ENCODE measurements around the gene KCP.

Gene KCP

DNA sequence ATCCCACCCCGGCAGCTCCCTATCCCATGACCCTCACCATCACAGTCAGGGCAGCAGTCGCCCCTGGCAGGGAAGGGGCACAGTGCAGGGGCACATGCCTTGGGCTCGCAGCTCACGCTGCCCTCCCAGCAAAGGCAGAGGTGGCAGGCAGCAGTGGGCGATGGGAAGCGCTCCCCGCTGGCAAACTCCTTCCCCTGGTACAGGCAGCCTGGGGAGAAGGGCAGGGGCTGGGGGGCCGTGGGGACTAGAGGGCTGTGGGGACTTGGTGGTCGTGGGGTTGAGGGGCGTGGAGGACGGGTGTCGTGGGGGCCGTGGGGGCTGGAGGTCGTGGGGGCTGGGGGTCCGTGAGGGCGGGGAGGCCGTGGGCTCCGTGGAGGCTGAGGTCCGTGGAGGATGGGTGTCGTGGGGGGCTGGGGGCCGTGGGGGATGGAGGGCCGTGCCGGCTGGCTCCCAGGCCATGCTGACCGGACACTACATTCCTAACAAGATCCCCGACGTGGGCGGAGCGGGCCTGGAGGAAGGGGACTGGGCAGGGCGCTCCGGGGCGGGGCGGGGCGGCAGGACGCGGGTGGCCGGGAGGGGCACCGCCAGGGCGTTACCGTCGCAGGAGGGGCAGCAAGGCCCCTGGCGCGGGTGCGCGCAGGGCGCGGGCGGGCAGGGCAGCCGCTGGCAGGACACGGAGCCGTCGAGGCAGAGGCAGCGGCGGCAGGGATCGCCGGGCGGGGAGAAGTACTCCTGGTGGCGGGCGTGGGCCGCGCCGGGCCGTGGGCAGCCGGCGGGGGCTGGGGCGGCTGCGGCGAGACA, 20.0 kb downstream of the KCP start:
- DNase-seq (ENCODE audit: low spot score in 2 of 2): no peak
- peak; percentile 17 for ATAC-seq
- H3K36me3 Mint-ChIP-seq: no peaks in the 10 kb centered on the region
- no peaks in the 10 kb centered on the region for H3K9me3 Mint-ChIP-seq
- H3K4me1 Mint-ChIP-seq: peaks cover 4% of the 10 kb centered on the region
- H3K27ac Mint-ChIP-seq: no peak overlapping the region
- peak overlapping the region; percentile 23 for H3K4me3 Mint-ChIP-seq

DNA sequence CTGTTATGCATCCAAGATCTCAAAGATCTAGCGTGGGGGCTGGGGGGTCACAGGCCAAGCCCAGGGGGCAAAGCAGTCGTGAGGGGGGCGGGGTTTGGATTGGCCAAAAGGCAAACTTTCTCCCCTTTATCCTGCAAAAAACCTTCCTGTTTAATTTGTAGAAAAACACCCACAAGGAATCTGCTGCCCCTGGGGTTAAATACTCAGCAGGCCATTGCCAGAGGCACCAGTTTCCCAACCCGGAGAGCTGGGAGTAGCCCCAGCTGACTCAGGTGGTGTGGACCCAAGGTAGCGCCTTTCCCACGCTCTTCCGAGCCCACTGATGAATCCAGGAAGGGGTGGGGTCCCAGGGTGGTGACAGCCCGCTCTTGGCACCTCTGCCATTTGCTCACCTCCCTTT, 21.4 kb downstream of the KCP start:
- H3K4me3 Mint-ChIP-seq: no peak overlapping the region
- H3K27ac Mint-ChIP-seq: no peak overlapping the region
- no peaks in the 10 kb centered on the region for H3K36me3 Mint-ChIP-seq
- H3K4me1 Mint-ChIP-seq: peaks cover 10% of the 10 kb centered on the region
- ATAC-seq (no peak), DNase-seq (ENCODE audit: low spot score in 2 of 2) (no peak)
- H3K9me3 Mint-ChIP-seq: no peaks in the 10 kb centered on the region

DNA sequence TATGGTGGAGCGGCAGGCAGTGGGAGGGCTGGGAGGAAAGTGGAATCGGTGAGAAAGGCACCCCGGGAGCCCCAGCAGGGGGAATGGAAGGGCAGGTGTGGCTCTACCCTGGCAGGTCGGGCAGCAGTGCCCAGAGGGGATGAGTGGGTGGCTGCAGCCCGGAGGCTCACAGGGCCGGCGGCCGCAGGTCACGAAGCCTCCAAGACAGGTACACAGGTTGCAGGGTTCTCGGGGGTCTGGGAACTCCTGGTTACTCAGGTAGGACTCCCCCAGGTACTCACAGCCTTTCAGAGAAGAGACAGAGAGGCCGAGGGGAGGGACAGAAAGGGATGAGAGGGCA, 21.8 kb downstream of the KCP start:
- H3K9me3 Mint-ChIP-seq: no peaks in the 10 kb centered on the region
- no peaks in the 10 kb centered on the region for H3K36me3 Mint-ChIP-seq
- no peak for ATAC-seq
- H3K27ac Mint-ChIP-seq: no peak overlapping the region
- H3K4me3 Mint-ChIP-seq: no peak overlapping the region
- DNase-seq (ENCODE audit: low spot score in 2 of 2): no peak
- peaks cover 13% of the 10 kb centered on the region for H3K4me1 Mint-ChIP-seq

DNA sequence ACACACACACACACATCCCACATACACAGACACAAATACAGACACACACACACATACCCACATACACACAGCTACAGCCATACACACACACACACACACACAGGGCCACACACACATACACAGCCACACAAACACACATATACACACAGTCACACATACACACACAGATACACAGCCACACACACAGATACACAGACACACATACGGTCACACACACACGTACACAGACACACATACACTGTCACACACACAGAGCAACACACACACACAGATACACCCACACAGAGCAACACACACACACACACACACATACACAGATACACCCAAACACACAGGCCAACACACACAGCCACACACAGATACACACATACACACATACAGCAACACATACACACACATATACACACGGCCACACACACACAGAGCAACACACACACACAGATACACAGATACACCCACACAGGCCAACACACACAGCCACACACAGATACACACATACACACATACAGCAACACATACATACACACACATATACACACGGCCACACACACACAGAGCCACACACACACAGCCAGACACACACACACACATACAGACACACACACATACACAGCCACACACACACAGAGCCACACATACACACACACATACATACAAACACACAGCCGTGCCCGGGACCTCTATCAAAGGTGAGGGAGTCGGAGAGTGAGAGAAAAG, 22.3 kb downstream of the KCP start:
- Mint-ChIP-seq H3K9me3 (no peaks in the 10 kb centered on the region), H3K36me3 (no peaks in the 10 kb centered on the region), H3K4me3 (no peak overlapping the region), H3K4me1 (peaks cover 18% of the 10 kb centered on the region), H3K27ac (no peak overlapping the region)
- DNase-seq (ENCODE audit: low spot score in 2 of 2) (no peak), ATAC-seq (no peak)

DNA sequence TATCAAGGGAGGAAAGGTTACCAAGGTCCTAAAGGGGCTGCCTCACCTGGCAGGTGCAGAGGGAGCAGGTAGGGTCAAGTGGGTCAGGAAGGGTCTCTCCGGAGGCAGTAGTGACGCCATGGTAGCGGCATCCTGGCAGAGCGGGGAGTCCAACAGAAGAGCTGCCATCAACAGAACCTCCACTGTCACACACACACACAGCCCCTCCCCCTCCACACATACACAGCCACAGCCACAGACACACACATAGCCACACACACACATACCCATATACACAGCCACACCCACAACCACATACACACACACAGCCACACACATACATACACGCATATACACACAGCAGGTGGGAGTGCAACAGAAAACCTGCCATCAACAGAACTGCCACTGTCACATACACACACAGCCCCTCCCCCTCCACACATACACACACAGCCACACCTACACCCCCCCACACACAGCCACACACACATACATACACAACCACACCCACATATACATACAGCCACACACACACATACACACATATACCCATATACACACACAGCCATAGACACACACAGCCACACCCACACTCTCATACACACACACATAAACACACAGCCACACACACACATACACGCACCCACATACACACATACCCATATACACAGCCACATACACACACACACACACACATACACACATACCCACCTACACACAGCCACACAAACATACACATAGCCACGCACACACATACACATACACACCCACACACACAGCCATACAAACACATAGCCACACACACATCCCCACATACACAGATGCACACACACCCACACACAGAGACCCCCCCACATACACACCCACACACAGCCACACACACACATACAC, 23.1 kb downstream of the KCP start:
- peaks cover 18% of the 10 kb centered on the region for H3K4me1 Mint-ChIP-seq
- no peak overlapping the region for H3K4me3 Mint-ChIP-seq
- ATAC-seq (no peak), DNase-seq (ENCODE audit: low spot score in 2 of 2) (no peak)
- no peaks in the 10 kb centered on the region for H3K9me3 Mint-ChIP-seq
- H3K36me3 Mint-ChIP-seq: no peaks in the 10 kb centered on the region
- H3K27ac Mint-ChIP-seq: no peak overlapping the region

DNA sequence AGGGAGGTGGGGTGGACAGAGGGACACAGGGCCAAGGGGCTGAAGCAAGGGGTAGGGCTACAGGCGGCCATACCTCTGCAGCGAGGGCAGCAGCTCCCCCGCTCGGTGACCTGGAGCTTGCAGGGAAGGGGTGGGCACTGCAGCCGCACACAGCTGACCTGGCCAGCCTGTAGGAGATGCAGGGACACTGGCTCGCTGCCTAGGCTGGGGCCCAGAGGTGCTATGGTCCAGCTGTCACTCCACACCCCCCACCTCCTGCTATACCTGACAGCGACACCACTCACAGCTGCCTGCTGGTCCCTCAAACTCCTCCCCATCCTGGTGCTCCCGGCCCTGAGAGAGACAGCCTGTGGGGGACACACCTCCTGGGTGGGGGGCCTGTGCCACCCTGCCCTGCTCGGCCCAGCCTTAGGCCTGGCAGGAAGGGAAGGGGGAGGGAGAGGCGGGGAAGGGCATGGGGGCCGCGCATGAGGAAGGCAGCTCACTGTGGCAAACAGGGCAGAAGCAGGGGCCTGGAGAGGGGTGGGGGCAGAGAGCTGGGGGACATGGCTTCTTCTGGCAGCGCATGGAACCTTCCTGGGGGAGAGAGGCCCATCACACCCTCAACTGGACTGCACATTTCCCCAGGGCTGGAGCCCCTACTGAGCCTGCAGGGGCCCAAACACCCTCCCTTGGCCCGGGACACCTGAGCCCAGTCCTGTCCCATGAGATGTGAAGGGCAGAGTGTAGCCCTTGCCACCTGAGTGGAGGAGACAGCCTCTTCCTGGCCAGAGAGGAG, 23.9 kb downstream of the KCP start:
- H3K4me3 Mint-ChIP-seq: no peak overlapping the region
- peaks cover 18% of the 10 kb centered on the region for H3K4me1 Mint-ChIP-seq
- DNase-seq (ENCODE audit: low spot score in 2 of 2) (no peak), ATAC-seq (no peak)
- H3K9me3 Mint-ChIP-seq: no peaks in the 10 kb centered on the region
- H3K36me3 Mint-ChIP-seq: no peaks in the 10 kb centered on the region
- no peak overlapping the region for H3K27ac Mint-ChIP-seq

DNA sequence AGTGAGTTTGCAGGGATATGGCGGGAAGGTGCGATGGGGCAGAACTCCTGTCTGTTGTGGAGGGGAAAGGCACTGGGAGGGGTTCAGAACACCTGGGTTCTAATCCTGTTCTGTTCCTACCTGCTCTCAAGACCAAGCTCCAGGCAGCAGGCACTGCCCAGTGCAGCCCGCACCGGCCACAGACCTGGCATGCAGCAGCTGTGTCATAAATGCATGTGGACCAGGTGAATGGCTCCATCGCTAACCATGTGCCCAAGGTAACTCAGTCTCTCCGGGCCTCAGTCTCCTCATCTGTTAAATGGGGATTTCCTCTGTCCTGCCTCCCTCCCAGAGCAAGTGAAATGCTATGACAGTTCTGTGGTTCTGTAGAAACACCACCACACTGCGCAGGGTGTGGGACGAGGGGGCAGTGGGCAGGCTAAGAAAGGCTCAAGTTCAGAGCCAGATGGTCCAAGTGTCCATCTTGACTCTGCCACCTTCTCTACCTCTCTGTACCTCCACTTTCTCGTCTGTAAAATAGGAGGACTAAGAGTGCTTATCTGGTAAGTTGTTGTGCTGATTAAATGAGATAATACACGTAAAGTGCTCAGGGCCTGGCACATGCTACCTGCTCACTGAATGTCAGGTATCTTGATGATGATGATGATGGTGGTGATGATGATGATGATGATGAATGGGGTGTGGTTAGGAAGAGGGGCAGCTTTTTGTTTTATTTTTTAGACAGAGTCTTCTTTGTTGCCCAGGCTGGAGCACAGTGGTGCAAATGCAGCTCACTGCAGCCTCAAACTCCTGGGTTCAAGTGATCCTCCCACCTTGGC, 24.9 kb downstream of the KCP start:
- H3K36me3 Mint-ChIP-seq: no peaks in the 10 kb centered on the region
- no peak overlapping the region for H3K4me3 Mint-ChIP-seq
- H3K27ac Mint-ChIP-seq: no peak overlapping the region
- no peak for DNase-seq (ENCODE audit: low spot score in 2 of 2)
- H3K9me3 Mint-ChIP-seq: no peaks in the 10 kb centered on the region
- peaks cover 18% of the 10 kb centered on the region for H3K4me1 Mint-ChIP-seq
- ATAC-seq: no peak

DNA sequence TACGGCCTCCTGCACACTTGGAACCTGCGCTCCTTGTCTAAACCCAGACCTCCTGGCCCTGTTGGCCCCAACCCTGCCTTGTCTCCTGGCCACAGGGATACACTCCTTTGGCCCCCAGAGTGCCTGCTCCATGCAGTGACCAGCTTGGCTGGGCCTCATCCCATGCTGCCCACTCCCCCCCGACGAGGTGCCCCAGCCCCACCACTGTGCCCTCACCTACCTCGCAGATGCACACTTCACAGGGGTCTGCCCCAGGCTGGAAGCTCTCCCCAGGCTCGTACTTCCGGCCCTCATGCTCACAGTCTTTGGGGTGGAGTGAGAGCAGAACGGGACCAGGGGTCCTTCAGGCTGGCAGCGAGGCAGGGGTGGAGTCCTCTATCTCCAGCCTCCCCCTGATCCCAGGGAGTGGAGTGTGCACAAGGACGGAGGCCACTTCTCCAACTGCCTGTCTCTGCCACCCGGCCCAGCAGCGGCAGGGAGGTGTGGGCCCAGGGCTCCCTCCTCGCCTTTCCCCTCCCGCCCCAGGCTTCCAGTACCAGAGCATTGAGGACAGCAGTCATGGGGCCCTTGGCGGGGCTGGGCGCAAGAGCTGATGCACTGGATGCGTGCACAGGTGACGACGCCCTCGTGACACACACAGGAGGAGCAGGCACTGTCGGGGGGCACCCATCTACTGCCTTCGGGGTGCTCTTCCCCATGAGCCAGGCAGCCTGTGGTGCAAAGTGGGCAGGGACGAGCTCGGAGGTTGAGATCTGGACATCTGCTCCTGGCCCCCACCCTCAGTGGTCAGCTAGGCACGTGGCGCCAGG, 25.7 kb downstream of the KCP start:
- Mint-ChIP-seq H3K4me1 (peaks cover 13% of the 10 kb centered on the region), H3K4me3 (peak overlapping the region; percentile 63), H3K36me3 (no peaks in the 10 kb centered on the region), H3K9me3 (no peaks in the 10 kb centered on the region), H3K27ac (no peak overlapping the region)
- ATAC-seq (no peak), DNase-seq (ENCODE audit: low spot score in 2 of 2) (no peak)

DNA sequence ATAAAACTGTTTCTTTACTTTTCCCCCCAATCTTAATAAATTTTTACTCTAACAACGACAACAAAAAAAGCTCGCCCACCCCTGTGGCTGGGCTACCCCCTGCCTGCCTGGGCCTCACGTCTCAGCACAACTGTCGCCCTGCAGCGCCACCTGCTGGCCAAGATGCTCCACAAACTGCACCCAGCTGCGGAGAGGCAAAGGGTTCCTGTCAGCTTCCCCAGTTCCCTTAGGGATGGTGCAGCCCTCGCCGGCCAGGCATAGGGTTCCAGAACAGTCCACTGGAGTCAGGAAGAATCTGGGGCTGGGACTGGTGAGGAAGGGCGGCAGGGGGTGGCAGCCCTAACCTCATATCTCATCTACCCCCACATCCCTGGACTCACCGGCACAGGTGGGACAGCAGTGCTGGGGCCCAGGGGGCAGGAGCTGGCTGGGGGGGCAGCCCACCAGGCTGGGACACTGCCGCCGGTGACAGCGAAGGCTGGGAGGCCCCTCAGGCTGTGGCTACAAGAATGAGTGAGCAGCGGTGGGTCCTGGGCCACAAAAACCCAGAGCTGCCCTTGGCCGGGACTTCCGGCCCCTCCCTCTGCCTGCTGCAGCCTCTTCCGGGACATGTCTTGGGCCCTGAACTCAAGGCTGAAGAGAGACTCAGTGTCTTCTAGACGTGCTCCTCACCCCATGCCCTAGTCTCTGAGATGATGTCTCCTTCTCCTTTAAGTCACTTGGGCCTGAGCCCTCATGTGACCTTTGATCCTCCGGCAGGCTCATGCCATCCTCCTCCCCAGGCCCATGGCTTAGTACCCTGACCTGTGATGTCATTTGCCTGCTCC, 26.7 kb downstream of the KCP start:
- Mint-ChIP-seq H3K9me3 (no peaks in the 10 kb centered on the region), H3K27ac (peak overlapping the region; percentile 53), H3K4me3 (peak overlapping the region; percentile 63), H3K36me3 (no peaks in the 10 kb centered on the region), H3K4me1 (peaks cover 13% of the 10 kb centered on the region)
- ATAC-seq: peak; percentile 84
- DNase-seq (ENCODE audit: low spot score in 2 of 2): peak; percentile 90 to 94

DNA sequence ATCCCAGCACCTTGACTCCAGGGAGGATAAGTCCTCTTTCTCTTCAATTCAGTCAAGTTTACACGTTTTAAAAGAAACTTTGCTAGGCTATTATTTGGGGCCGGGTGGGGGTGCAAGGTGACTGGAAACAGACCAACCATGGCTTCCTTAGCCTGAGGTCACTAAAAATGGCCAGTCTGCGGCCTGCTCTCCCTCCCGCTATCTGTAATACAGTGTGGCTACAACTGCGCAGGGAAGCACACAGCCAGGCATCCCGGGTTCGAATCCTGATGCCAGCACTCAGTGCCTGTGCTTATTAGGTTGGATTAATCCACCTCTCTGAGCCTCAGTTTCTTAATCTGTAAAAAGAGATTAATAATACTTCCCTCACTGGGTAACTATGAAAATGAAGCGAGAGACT, 28.4 kb downstream of the KCP start:
- no peak for DNase-seq (ENCODE audit: low spot score in 2 of 2)
- Mint-ChIP-seq H3K9me3 (no peaks in the 10 kb centered on the region), H3K4me3 (no peak overlapping the region), H3K27ac (no peak overlapping the region), H3K36me3 (no peaks in the 10 kb centered on the region), H3K4me1 (peaks cover 13% of the 10 kb centered on the region)
- ATAC-seq: no peak

DNA sequence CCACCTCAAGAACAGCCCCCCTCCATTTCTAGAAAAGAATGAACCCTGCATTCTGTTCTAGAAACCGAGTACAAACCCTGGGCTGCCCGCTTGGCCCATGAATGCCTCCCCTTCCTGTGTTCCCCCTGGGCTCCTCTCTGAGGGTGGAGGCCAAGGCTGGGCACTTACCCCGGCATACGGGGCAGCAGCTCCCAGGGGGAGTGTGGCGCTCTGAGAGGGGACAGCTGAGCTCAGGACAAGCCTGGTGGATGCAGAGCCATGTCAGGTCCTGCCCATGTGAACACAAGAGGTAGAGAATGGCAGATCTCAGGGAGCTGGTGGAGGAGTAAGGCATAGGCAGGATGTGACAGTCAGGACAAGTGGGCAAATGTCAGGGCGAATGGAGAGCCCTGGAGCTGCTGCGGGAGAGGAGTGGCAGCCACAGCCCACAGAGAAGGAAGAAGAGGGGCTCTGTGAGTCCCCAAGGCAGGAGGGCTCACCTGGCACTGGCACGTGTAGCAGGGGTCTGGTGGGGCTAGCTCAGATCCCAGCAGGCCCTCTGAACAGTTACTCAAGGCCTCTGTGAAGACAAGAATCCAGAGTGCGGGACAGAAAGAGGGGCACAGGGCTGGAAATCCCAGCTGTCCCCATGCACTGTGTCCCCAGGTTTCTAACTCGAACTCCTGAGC, 28.9 kb downstream of the KCP start:
- Mint-ChIP-seq H3K4me3 (no peak overlapping the region), H3K9me3 (no peaks in the 10 kb centered on the region), H3K27ac (peak overlapping the region; percentile 76), H3K4me1 (peaks cover 13% of the 10 kb centered on the region), H3K36me3 (no peaks in the 10 kb centered on the region)
- DNase-seq (ENCODE audit: low spot score in 2 of 2) (no peak), ATAC-seq (no peak)

DNA sequence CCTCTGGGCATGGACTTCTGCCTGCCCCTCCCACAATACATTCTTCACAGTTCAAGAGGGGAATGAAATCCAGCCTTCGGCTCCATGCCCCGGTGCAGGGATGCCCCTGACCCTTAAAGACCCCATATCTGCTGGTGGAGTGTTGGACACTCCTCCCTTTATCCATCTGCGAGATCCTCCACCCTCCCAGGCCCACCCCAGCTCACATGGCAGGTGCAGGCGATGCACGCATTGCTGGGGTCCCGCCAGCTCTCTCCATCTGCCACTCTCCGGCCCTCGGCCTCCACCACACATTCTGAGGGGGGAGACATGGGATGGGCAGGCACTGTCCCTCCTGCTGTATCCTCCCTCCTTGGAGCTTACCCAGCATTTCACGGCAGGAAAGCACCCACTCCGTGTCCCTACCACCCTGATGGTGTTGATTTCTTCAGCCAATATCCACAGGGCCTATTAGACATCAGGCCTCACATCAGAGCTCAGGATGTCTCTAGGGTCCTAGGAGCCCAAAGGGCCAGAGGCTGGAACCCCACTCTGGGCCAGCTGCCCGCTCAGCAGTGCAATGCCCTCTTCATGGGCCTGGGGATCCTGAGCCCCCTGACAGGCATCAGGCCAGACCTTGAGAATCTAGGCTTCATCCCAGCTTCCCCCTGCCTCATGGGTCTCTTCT, 29.6 kb downstream of the KCP start:
- Mint-ChIP-seq H3K4me3 (no peak overlapping the region), H3K4me1 (peaks cover 13% of the 10 kb centered on the region), H3K9me3 (no peaks in the 10 kb centered on the region), H3K27ac (peak overlapping the region; percentile 76), H3K36me3 (no peaks in the 10 kb centered on the region)
- no peak for DNase-seq (ENCODE audit: low spot score in 2 of 2)
- ATAC-seq: no peak

All from stimulated activated effector memory CD8-positive, alpha-beta T cell treated with anti-CD3 and anti-CD28 coated beads, Interleukin-12 subunit alpha, Interleukin-12 subunit beta, amount 100 ng/mL, for 72 hours (primary cell).